Measurements from ENCODE around the gene D2HGDH.

D2HGDH gene

DNA sequence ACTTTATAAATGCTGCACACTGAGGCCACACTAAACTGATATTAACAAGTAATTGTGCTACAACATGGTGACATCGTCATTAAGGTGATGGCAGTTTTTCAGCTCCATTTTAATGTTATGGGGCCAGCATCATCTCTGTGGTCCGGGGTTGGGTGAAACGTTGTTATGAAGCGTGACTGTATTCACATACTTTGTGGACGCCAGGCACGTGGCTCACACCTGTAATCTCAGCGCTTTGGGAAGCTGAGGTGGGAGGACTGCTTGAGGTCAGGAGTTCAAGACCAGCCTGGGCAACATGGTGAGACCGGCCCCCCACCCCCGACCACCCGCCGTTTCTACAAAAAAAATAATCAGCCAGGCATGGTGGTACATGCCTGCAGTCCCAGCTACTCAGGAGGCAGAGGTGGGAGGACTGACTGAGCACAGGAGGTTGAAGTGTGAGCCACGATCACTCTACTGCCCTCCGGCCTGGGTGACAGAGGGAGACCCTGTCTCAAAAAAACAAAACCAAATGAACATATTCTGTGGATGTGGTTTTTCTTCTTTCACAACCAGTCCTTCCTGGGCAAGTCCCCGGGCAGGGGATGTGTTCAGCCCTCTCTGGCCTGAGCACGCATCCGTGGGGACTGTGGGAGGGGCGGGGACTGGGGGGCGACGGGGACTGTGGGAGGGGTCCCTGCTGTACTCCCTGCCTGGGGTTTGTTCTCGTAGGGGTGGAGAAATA lies 29.3 kb downstream of the D2HGDH start:
- TF ChIP-seq SPI1 (IDR thresholded peaks at IDR 0.05; ENCODE audit: low read depth, low read length) = no peak
- no peak for TF ChIP-seq POLR2AphosphoS5 (IDR thresholded peaks at IDR 0.05; ENCODE audit: low read depth, low read length)
- no peak for TF ChIP-seq POU2F2 (IDR thresholded peaks at IDR 0.05; ENCODE audit: low read depth, low read length)
- TF ChIP-seq TAF1 (IDR thresholded peaks at IDR 0.05; ENCODE audit: low read depth, low read length) = no peak
- no peak for FAIRE-seq
- no peak for DNase-seq (ENCODE audit: insufficient read length, low spot score)

- DNase-seq (ENCODE audit: insufficient read length, low spot score) = no peak
- no peak for TF ChIP-seq POLR2AphosphoS5 (IDR thresholded peaks at IDR 0.05; ENCODE audit: low read depth, low read length)
- TF ChIP-seq PAX5 (IDR thresholded peaks at IDR 0.05; ENCODE audit: insufficient read depth, low read length, severe bottlenecking) = no peak
- no peak for TF ChIP-seq POU2F2 (IDR thresholded peaks at IDR 0.05; ENCODE audit: low read depth, low read length)
- no peak for TF ChIP-seq SPI1 (IDR thresholded peaks at IDR 0.05; ENCODE audit: low read depth, low read length)
- no peak for TF ChIP-seq POLR2A (IDR thresholded peaks at IDR 0.05; ENCODE audit: low read depth, low read length)
- no peak for TF ChIP-seq TAF1 (IDR thresholded peaks at IDR 0.05; ENCODE audit: low read depth, low read length)
- no peak for FAIRE-seq
Observed at GRCh38 chr2:241764275-241765241, 30.1 kb downstream of the D2HGDH start.

- TF ChIP-seq POLR2A (IDR thresholded peaks at IDR 0.05; ENCODE audit: low read depth, low read length) (no peak), SPI1 (IDR thresholded peaks at IDR 0.05; ENCODE audit: low read depth, low read length) (no peak), POU2F2 (IDR thresholded peaks at IDR 0.05; ENCODE audit: low read depth, low read length) (no peak), PAX5 (IDR thresholded peaks at IDR 0.05; ENCODE audit: insufficient read depth, low read length, severe bottlenecking) (no peak), POLR2AphosphoS5 (IDR thresholded peaks at IDR 0.05; ENCODE audit: low read depth, low read length) (no peak), TAF1 (IDR thresholded peaks at IDR 0.05; ENCODE audit: low read depth, low read length) (no peak)
- DNase-seq (ENCODE audit: insufficient read length, low spot score) = peak; percentile 8
- FAIRE-seq = no peak
Observed at GRCh38 chr2:241767464-241768250, 33.2 kb downstream of the D2HGDH start.

DNA sequence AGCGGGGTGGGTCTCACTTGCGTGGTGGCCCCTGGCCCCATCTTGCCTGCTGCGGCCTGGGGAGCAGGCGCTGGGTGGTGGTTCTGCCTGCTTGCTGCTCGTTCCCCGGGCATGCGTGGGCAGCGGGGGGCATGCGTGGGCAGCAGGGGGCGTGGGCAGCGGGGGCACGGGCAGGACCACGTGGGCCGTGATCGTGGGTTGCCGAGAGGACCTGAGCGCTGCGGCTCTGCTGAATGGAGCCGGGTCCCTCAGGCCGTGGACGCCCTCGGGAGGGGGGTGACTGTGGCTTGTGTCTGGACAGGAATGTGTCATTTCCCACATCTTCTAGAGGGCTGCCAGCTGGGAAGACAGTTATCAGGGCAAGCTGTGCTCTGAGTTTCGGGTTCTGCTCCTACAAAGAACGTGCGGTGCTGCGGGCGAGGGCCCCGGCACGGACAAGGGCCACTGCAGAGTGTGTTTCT lies 33.9 kb downstream of the D2HGDH start:
- FAIRE-seq = no peak
- DNase-seq (ENCODE audit: insufficient read length, low spot score) = no peak

GRCh38 chr2:241768850-241769249 lies 34.4 kb downstream of the D2HGDH start:
- FAIRE-seq (no peak), DNase-seq (ENCODE audit: insufficient read length, low spot score) (no peak)
- no peak for TF ChIP-seq POLR2AphosphoS5 (IDR thresholded peaks at IDR 0.05; ENCODE audit: low read depth, low read length)
- no peak for TF ChIP-seq SPI1 (IDR thresholded peaks at IDR 0.05; ENCODE audit: low read depth, low read length)
- TF ChIP-seq TAF1 (IDR thresholded peaks at IDR 0.05; ENCODE audit: low read depth, low read length) = no peak
- TF ChIP-seq PAX5 (IDR thresholded peaks at IDR 0.05; ENCODE audit: insufficient read depth, low read length, severe bottlenecking) = no peak
- TF ChIP-seq POU2F2 (IDR thresholded peaks at IDR 0.05; ENCODE audit: low read depth, low read length) = no peak
- TF ChIP-seq POLR2A (IDR thresholded peaks at IDR 0.05; ENCODE audit: low read depth, low read length) = no peak

More for the DNA sequence above, 33.9 kb downstream of the D2HGDH start:
- no peak for TF ChIP-seq POU2F2 (IDR thresholded peaks at IDR 0.05; ENCODE audit: low read depth, low read length)
- no peak for TF ChIP-seq POLR2AphosphoS5 (IDR thresholded peaks at IDR 0.05; ENCODE audit: low read depth, low read length)
- no peak for TF ChIP-seq TAF1 (IDR thresholded peaks at IDR 0.05; ENCODE audit: low read depth, low read length)
- TF ChIP-seq POLR2A (IDR thresholded peaks at IDR 0.05; ENCODE audit: low read depth, low read length) = no peak
- no peak for TF ChIP-seq PAX5 (IDR thresholded peaks at IDR 0.05; ENCODE audit: insufficient read depth, low read length, severe bottlenecking)
- no peak for TF ChIP-seq SPI1 (IDR thresholded peaks at IDR 0.05; ENCODE audit: low read depth, low read length)

DNA sequence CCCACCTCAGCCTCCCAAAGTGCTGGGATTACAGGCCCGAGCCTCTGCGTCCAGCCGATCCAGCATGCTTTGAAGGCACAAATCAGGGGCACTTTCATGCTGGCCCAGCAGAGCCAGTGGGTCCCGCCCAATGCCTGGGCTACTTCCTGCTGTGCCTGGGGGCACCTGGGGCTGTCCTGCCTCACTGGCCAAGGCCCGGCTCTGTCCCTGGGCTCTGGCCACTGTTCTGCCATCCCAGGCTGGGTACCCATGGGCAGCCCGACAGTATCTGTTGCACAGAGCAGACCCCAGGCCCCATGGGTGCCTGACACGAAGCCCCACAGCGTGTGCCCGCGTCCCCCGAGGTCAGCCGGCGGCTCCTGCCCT lies 35.4 kb downstream of the D2HGDH start:
- FAIRE-seq (no peak), DNase-seq (ENCODE audit: insufficient read length, low spot score) (no peak)
- TF ChIP-seq POU2F2 (IDR thresholded peaks at IDR 0.05; ENCODE audit: low read depth, low read length) (no peak), POLR2A (IDR thresholded peaks at IDR 0.05; ENCODE audit: low read depth, low read length) (no peak), POLR2AphosphoS5 (IDR thresholded peaks at IDR 0.05; ENCODE audit: low read depth, low read length) (no peak), TAF1 (IDR thresholded peaks at IDR 0.05; ENCODE audit: low read depth, low read length) (no peak), PAX5 (IDR thresholded peaks at IDR 0.05; ENCODE audit: insufficient read depth, low read length, severe bottlenecking) (no peak), SPI1 (IDR thresholded peaks at IDR 0.05; ENCODE audit: low read depth, low read length) (no peak)

GRCh38 chr2:241770185-241770935 lies 35.9 kb downstream of the D2HGDH start:
- TF ChIP-seq SPI1 (IDR thresholded peaks at IDR 0.05; ENCODE audit: low read depth, low read length) (no peak), PAX5 (IDR thresholded peaks at IDR 0.05; ENCODE audit: insufficient read depth, low read length, severe bottlenecking) (no peak), POLR2A (IDR thresholded peaks at IDR 0.05; ENCODE audit: low read depth, low read length) (no peak), TAF1 (IDR thresholded peaks at IDR 0.05; ENCODE audit: low read depth, low read length) (no peak), POLR2AphosphoS5 (IDR thresholded peaks at IDR 0.05; ENCODE audit: low read depth, low read length) (no peak), POU2F2 (IDR thresholded peaks at IDR 0.05; ENCODE audit: low read depth, low read length) (no peak)
- DNase-seq (ENCODE audit: insufficient read length, low spot score) = no peak
- no peak for FAIRE-seq

- DNase-seq (ENCODE audit: insufficient read length, low spot score) (peak; percentile 21), FAIRE-seq (no peak)
- TF ChIP-seq SPI1 (IDR thresholded peaks at IDR 0.05; ENCODE audit: low read depth, low read length) = no peak
- TF ChIP-seq POLR2AphosphoS5 (IDR thresholded peaks at IDR 0.05; ENCODE audit: low read depth, low read length) = no peak
- TF ChIP-seq PAX5 (IDR thresholded peaks at IDR 0.05; ENCODE audit: insufficient read depth, low read length, severe bottlenecking) = no peak
Observed at GRCh38 chr2:241770936-241771285, 36.5 kb downstream of the D2HGDH start.
